Tibial nerve (tissue), 4 donors: ENCODE measurements around the gene RNF167. TPM values are rescaled to one million over a fixed set of nuclear protein-coding genes. Genes with fewer than 3 reads are reported as not detected.
A peak's percentile ranks its signal among the peaks of the same experiment; 100 is the strongest.

Experiments used
- DNase-seq, 2 donors: peaks; one replicate each; pipeline ENCODE4 v3.0.0-alpha.2; 2019; ENCODE audit warnings: low spot score in 2 of 2
- H3K27ac ChIP-seq, 4 donors: fragments of 200-600 bp; sonication (generic) in 3 of 4; one replicate each; pipeline ENCODE4 v1.5.1; 2017 to 2019; ENCODE audit warnings: mild to moderate bottlenecking in 1 of 4
- H3K27me3 ChIP-seq, 2 donors: fragments of 200-600 bp; sonication (generic) in 1 of 2; one replicate each; pipeline versions ENCODE4 v1.5.1 to v1.6.0; 2017 to 2019
- H3K36me3 ChIP-seq, 3 donors: fragments of 200-600 bp; sonication (generic); one replicate each; pipeline ENCODE4 v1.5.1; 2018 to 2019
- H3K4me1 ChIP-seq, 4 donors: fragments of 200-600 bp; sonication (generic) in 3 of 4; one replicate each; pipeline ENCODE4 v1.5.1; 2017 to 2019
- H3K4me3 ChIP-seq, 4 donors: fragments of 200-600 bp; sonication (generic) in 3 of 4; one replicate each; pipeline ENCODE4 v1.5.1; 2017 to 2019; ENCODE audit warnings: mild to moderate bottlenecking in 1 of 4, moderate library complexity in 1 of 4
- H3K9me3 ChIP-seq, 4 donors: fragments of 200-600 bp; sonication (generic) in 3 of 4; one replicate each; pipeline ENCODE4 v1.5.1; 2017 to 2019
- CTCF ChIP-seq, 5 experiments: fragments of 200-600 bp in 3 of 5; fragments of 450-650 bp in 2 of 5; sonication (generic) in 3 of 5; IDR thresholded peaks; one replicate each; pipeline ENCODE4 v1.5.1; 2016 to 2019; ENCODE audit warnings: antibody characterized with exemption in 5 of 5, mild to moderate bottlenecking in 3 of 5, moderate library complexity in 2 of 5
- EP300 ChIP-seq, 2 donors: sonication (generic); formaldehyde crosslinking; IDR thresholded peaks; one replicate each; pipeline ENCODE4 v1.6.1; 2017; ENCODE audit warnings: antibody characterized with exemption in 2 of 2, mild to moderate bottlenecking in 1 of 2
- POLR2A ChIP-seq, 2 donors: fragments of 450-650 bp; IDR thresholded peaks; one replicate each; pipeline ENCODE4 v1.6.1; 2017; ENCODE audit warnings: antibody characterized with exemption in 2 of 2, mild to moderate bottlenecking in 2 of 2, moderate library complexity in 2 of 2
- WGBS, 2 donors: methylation state at CpG; one replicate each; pipeline ENCODE4 v1.1.5; 2018; 5-methylcytosine and 5-hydroxymethylcytosine counted together
- total RNA-seq, 4 donors: library from RNA; depleted of rRNA; stranded (reverse); fragments of >200 nt; gene quantifications; one replicate each; pipeline ENCODE4 v1.1.0, GENCODE V29; 2016

RNF167 gene
- total RNA-seq, 4 donors from 2014 or later, result 45.0 to 55.0 (median 51.4) TPM

DNA sequence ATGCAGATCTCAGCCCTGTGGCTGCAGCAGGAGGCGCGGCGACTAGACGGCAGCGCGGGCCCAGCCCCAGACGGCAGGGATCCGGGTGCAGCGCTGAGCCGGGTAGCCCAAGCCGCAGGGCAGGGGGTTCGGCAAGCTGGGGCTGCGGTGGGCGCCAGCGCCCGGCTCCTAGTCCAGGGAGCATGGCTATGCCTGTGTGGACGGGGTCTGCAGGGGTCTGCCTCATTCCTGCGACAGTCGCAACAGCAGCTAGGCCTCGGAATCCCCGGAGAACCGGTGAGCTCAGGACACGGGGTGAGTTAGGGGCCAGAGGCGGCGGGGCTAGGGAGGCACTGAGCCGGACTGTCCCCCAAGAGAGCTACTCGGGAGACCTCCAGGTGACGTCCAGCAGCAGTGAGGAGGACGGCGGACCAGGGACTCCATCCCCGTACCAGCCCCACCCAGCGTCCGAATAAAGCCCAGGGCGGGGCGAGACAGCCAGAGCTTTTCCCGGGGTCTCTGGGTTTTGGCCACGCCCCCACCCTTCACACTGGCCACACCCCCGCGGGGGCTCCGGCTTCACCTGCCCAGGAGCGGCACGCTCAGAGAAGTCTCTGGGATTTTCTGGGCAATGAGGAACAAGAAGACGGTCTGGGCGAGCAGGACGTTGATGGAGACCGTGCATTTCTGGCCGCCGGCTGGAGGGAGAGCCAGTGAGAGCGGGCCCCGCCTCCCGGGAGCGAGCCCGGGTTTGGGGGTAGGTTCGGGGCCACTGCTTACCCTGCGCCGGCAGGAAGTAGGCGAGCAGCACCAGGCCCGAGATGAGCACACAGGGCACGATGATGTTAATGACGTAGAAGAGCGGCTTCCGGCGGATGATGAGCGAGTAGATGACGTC lies 39.6 kb upstream of the RNF167 start:
- peak in 1 of 2 donors; percentile 20 for TF ChIP-seq POLR2A (IDR thresholded peaks at IDR 0.05)
- peak in 1 of 2 donors; percentile 6 for TF ChIP-seq EP300 (IDR thresholded peaks at IDR 0.05)
- no peak for TF ChIP-seq CTCF (IDR thresholded peaks at IDR 0.05)
- no peak for DNase-seq
- Histone ChIP-seq H3K36me3 (peaks cover 0 to 22% (median 4%) of the 10 kb centered on the region in 3 donors), H3K27me3 (peaks cover 0 to 19% of the 10 kb centered on the region in 2 donors), H3K27ac (peak overlapping the region in 2 of 4 donors; percentile 64 to 75), H3K4me1 (peaks cover 0 to 53% (median 22%) of the 10 kb centered on the region in 4 donors), H3K4me3 (peak overlapping the region in 3 of 4 donors; percentile 11 to 54 (median 48)), H3K9me3 (no peaks in the 10 kb centered on the region)
- WGBS, 2 donors, result 35 to 43% methylated on average over 37 to 45 of the region's 65 CpGs

DNA sequence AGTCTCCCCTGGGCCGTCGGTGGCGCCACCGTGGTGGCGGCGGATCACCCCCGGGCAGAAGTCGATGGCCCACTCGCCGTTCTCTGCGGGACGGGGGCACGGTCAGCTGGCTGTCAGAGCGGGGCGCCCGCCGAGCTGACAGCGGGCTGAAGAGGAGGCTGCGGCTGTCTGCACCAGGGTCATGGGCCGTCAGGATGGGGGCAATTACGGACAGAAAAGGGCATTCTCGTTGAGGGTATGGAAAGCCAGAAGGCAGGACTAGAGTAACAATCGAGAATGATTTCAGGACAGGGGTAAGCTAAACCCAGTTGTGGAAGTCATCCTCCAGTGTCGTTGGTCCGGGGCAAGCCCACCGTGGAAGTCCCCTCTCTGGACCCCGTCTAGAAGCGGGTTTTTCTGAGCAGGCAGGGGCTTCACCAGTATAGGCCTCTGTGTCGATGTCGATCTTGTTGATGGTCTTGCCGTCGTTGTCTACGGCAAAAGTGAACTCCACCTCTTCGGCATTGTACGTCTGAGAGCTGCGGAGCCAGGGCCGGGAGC lies 38.9 kb upstream of the RNF167 start:
- Histone ChIP-seq H3K36me3 (peaks cover 0 to 15% (median 0%) of the 10 kb centered on the region in 3 donors), H3K4me1 (peaks cover 0 to 53% (median 22%) of the 10 kb centered on the region in 4 donors), H3K4me3 (peak overlapping the region in 3 of 4 donors; percentile 11 to 54 (median 48)), H3K27ac (peak overlapping the region in 3 of 4 donors; percentile 11 to 75 (median 64)), H3K9me3 (no peaks in the 10 kb centered on the region), H3K27me3 (peaks cover 0 to 19% of the 10 kb centered on the region in 2 donors)
- 64 to 67% methylated on average over 18 to 37 of the region's 37 CpGs for WGBS, 2 donors
- TF ChIP-seq CTCF (IDR thresholded peaks at IDR 0.05), result no peak
- no peak for TF ChIP-seq POLR2A (IDR thresholded peaks at IDR 0.05)
- TF ChIP-seq EP300 (IDR thresholded peaks at IDR 0.05), result no peak
- no peak for DNase-seq

DNA sequence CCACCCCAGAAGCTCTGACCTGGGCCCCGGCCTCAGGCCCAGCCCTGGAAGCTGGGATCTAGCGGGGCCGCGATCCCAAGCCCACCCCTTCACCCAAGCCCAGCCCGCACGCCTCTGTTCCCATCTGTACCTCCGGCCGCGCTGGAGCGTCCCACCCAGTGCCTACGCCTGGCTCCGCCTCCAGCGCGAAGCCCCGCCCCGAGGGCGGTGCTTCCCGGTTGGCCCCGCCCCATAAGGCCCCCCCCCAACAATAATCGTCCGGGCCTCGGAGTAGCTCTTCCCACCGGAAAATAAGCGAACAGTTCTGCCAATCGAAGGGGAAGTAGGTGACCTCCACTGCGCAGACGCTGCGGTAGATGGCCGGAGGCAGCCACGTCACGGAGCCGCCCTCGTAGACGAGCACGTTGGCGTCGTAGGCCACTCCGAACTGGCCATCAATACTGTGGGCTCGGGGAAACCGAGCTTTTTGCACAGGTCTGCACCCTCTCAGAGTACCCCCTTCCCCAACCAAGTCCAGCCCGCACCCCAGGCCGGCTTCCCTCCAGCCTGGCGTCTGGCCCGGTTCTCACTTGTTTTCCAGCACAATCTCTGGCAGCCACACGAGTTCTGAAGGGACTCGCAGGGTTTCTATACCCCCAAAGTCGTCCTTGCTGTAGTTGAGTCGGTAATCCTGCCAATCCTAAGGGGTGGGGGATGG lies 38.3 kb upstream of the RNF167 start:
- TF ChIP-seq CTCF (IDR thresholded peaks at IDR 0.05), result no peak
- TF ChIP-seq EP300 (IDR thresholded peaks at IDR 0.05), result peak in 1 of 2 donors; percentile 43
- TF ChIP-seq POLR2A (IDR thresholded peaks at IDR 0.05), result peak in 1 of 2 donors; percentile 48
- DNase-seq, result peak; percentile 35 to 36
- Histone ChIP-seq H3K4me1 (peaks cover 0 to 53% (median 22%) of the 10 kb centered on the region in 4 donors), H3K27ac (peak overlapping the region; percentile 10 to 75 (median 46)), H3K27me3 (peaks cover 0 to 19% of the 10 kb centered on the region in 2 donors), H3K4me3 (peak overlapping the region in 2 of 4 donors; percentile 7 to 54), H3K36me3 (peaks cover 0 to 9% (median 0%) of the 10 kb centered on the region in 3 donors), H3K9me3 (no peaks in the 10 kb centered on the region)
- WGBS, 2 donors, result 40 to 61% methylated on average over 14 to 39 of the region's 48 CpGs

DNA sequence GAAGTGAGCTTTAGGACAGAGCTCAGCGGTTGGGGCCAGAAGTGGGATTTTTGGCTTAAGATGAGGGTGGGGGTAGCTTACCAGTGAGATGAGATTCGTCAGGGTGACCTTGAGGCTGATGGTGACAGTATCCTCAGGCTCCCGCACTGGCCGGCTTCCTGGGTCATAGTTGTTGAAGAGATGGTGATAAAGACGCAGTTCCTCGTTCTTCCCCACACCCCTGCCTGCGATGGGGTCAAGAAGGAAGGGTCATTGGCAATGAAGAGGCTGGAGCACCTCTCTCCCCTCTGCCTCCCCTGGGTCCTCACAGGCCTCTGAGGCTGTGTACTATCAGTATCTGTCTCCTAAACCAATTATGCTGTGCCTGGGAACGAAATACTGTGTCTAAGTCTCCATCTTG lies 37.5 kb upstream of the RNF167 start:
- peaks cover 0 to 53% (median 22%) of the 10 kb centered on the region in 4 donors for H3K4me1 ChIP-seq
- DNase-seq, result no peak
- peak overlapping the region; percentile 10 to 75 (median 46) for H3K27ac ChIP-seq
- no peak overlapping the region for H3K4me3 ChIP-seq
- H3K36me3 ChIP-seq, result peaks cover 0 to 2% (median 0%) of the 10 kb centered on the region in 3 donors
- peaks cover 0 to 19% of the 10 kb centered on the region in 2 donors for H3K27me3 ChIP-seq
- H3K9me3 ChIP-seq, result no peaks in the 10 kb centered on the region
- no peak for TF ChIP-seq EP300 (IDR thresholded peaks at IDR 0.05)
- TF ChIP-seq CTCF (IDR thresholded peaks at IDR 0.05), result no peak
- TF ChIP-seq POLR2A (IDR thresholded peaks at IDR 0.05), result no peak
- WGBS, 2 donors, result 63 to 74% methylated on average over 8 of the region's 8 CpGs
